CD4-positive, alpha-beta T cell treated with Interleukin-17A for 1 hour (primary cell): ENCODE measurements around the gene FOXN3.

ENCODE experiments used
- DNase-seq: peaks from one replicate; pipeline ENCODE4 v3.0.0-alpha.2; 2020

FOXN3 gene

GRCh38 chr14:89430391-89431236 is 13.6 kb upstream of the FOXN3 start:
- DNase-seq, result peak; percentile 76

GRCh38 chr14:89429199-89430181 is 12.5 kb upstream of the FOXN3 start:
- no peak for DNase-seq

- DNase-seq, result no peak
These were observed 11.6 kb upstream of the FOXN3 start for GRCh38 chr14:89428546-89429198.

- no peak for DNase-seq
These were observed 11.1 kb upstream of the FOXN3 start for GRCh38 chr14:89428173-89428523.

- DNase-seq, result no peak
These were observed 10.6 kb upstream of the FOXN3 start for GRCh38 chr14:89427426-89428172.

GRCh38 chr14:89425931-89426330 is 8.9 kb upstream of the FOXN3 start:
- DNase-seq, result no peak

GRCh38 chr14:89424241-89424640 is 7.2 kb upstream of the FOXN3 start:
- no peak for DNase-seq

- no peak for DNase-seq
These were observed 5.9 kb upstream of the FOXN3 start for GRCh38 chr14:89422952-89423345.

- DNase-seq, result no peak
These were observed 5.3 kb upstream of the FOXN3 start for GRCh38 chr14:89422181-89422951.

- DNase-seq, result no peak
These were observed 3.5 kb upstream of the FOXN3 start for GRCh38 chr14:89420502-89420901.

- DNase-seq, result no peak
These were observed 3.0 kb upstream of the FOXN3 start for GRCh38 chr14:89419973-89420482.

GRCh38 chr14:89418976-89419375 is 1.9 kb upstream of the FOXN3 start:
- peak; percentile 29 for DNase-seq

- DNase-seq, result peak; percentile 37
These were observed 1.4 kb upstream of the FOXN3 start for GRCh38 chr14:89418452-89418851.

GRCh38 chr14:89417465-89418225 is 612 bp upstream of the FOXN3 start:
- DNase-seq, result peak; percentile 76

GRCh38 chr14:89416002-89416995 is 734 bp downstream of the FOXN3 start:
- peak; percentile 99 for DNase-seq

GRCh38 chr14:89415159-89415558 is 1.9 kb downstream of the FOXN3 start:
- DNase-seq, result no peak

GRCh38 chr14:89411976-89412375 is 5.1 kb downstream of the FOXN3 start:
- no peak for DNase-seq

- no peak for DNase-seq
These were observed 7.1 kb downstream of the FOXN3 start for GRCh38 chr14:89409961-89410360.
